HG03159 (cell line): Measurements from ENCODE around the gene FOXN3.

Experiments
- ATAC-seq: cut with Tn5 transposase; IDR thresholded peaks from one replicate; pipeline ENCODE4 v1.9.1; 2021; ENCODE audit warnings: mild to moderate bottlenecking, moderate library complexity; ENCODE audit not compliant: unreplicated experiment

The FOXN3 gene

GRCh38 chr14:89146274-89146673 is 270.8 kb downstream of the FOXN3 start:
- ATAC-seq = no peak

- no peak for ATAC-seq
These were observed 272.4 kb downstream of the FOXN3 start for GRCh38 chr14:89144642-89145041.

GRCh38 chr14:89144066-89144465 is 273.0 kb downstream of the FOXN3 start:
- ATAC-seq = no peak

DNA sequence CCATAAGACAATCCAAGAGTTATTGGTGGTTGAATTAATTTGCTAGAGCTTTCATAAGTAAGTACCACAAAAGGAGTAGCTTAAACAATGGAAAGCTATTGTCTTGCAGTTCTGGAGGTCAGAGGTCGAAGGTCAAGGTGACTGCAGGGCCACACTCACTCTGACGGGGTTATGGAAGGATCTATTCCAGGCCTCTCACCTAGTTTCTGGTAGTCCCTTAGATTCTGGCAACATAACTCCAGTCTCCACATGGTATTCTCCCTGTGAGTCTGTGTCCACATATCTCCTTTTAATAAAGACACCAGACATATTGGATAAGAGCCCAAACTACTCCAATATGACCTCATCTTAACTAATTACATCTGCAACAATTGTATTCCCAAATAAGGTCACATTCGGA is 273.4 kb downstream of the FOXN3 start:
- ATAC-seq = no peak

DNA sequence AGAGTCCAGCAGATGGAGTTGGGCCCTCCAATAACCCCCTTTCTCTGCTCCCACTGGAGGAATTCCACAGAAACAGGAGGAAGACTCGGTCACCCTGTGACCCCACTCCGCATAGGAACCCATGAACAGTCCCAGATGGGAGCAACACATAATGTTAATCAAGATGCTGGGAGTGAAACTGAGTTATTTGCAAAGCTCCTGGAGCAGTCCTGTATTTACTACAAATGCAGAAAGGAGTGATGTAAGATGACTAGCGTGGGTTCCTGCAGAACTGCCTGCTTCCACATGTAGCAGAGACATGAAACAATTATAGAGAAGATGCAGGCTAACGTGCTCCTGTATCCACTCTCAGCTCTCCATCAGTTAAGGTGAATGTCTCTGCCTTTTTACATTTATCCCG is 274.7 kb downstream of the FOXN3 start:
- no peak for ATAC-seq

GRCh38 chr14:89141862-89142261 is 275.2 kb downstream of the FOXN3 start:
- no peak for ATAC-seq

DNA sequence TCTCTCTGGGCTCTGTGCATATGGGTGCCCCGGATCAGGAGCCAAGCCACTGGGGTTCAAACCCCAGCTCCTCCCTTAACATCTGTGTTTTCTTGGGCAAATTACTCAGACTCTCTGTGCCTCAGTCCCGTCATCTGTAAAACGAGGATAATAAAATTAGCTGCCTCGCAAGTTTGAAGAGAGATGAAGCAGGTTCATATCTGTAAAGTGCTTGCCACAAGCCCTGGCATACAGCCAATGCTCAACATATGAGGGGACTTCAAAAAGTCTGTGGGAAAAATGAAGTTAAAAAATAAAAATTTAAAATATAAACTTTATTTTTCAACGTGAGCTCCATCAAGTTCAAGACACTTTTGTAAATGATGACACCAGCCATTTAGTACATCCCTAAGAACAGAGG is 276.7 kb downstream of the FOXN3 start:
- ATAC-seq = no peak

GRCh38 chr14:89139404-89140247 is 277.4 kb downstream of the FOXN3 start:
- no peak for ATAC-seq

- ATAC-seq = no peak
These were observed 278.2 kb downstream of the FOXN3 start for GRCh38 chr14:89138846-89139245.

- ATAC-seq = no peak
These were observed 279.4 kb downstream of the FOXN3 start for GRCh38 chr14:89137526-89138163.

DNA sequence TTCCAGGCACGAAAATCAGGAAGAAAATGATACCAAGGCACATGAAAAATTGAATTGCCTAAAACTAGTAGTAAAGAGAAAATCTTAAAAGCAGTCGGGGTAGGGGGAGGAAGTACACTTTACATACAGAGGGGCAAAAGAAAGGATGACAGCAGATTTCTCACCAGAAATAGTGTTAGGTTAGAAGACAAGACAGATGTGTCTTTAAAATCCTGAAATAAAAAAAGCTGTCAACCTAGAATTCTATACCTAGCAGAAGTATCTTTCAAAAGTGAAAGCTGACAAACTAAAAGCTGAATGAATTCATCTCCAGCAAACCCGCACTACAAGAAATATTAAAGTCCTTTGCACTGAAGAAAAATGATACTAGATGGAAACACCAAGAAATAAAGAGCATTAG is 280.4 kb downstream of the FOXN3 start:
- ATAC-seq = no peak

- no peak for ATAC-seq
These were observed 282.4 kb downstream of the FOXN3 start for GRCh38 chr14:89134640-89135039.

DNA sequence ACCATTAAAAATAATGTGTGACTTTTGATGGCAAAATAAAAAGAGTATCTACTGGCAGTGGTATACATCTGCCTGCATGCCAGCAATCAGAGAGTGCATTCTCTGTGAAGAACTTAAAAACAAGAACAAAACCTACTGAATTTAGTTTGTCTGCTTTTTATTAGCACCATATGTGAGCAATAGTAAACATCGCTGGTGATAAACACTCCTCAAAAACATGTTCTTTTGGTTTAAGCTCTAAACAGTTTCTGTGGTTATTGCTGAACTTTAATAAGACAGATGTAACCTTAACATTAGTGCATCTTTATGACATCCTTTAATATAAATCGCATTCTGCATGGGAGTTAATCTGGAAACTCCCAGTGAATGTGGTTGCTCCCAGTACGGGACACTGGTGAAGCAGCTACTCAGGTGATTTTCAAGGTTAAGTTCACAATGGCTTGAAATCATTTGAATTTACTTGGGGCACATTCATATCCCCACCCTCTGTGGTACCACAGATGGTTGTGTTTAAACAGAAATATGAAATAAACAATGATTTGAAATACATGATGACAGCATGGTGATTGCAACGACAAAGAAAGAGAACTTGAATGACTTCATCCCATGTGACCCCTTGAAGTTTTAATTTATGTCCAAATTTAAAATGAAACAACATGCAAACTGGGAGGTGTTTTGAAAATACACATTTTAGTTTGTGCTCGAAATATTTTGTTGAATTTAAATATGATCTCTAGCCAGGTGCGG is 285.9 kb downstream of the FOXN3 start:
- ATAC-seq = no peak

DNA sequence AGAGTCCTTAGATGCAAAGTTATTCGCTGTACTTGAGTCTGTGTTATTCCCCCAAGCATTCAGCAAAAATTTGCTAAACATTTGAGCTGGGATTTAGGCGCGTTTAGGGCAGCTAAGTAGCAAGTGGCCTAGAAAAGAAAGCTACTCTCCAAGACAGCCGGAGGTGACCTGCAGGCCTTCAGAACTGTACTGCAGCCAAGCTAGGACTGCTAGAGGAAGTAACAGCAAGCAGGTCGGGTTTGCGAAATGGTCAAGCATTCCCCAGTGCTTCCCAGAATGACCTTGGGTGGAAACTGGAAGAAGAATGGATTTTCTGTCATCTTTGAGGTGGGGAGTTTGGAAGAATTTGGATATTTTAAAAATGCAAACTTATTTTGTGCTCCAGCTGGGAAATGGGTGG is 287.5 kb downstream of the FOXN3 start:
- no peak for ATAC-seq

GRCh38 chr14:89128311-89129026 is 288.6 kb downstream of the FOXN3 start:
- ATAC-seq = no peak

GRCh38 chr14:89126461-89126860 is 290.6 kb downstream of the FOXN3 start:
- no peak for ATAC-seq

GRCh38 chr14:89125216-89125615 is 291.8 kb downstream of the FOXN3 start:
- ATAC-seq = no peak

GRCh38 chr14:89123851-89124250 is 293.2 kb downstream of the FOXN3 start:
- no peak for ATAC-seq

GRCh38 chr14:89123215-89123614 is 293.8 kb downstream of the FOXN3 start:
- no peak for ATAC-seq

DNA sequence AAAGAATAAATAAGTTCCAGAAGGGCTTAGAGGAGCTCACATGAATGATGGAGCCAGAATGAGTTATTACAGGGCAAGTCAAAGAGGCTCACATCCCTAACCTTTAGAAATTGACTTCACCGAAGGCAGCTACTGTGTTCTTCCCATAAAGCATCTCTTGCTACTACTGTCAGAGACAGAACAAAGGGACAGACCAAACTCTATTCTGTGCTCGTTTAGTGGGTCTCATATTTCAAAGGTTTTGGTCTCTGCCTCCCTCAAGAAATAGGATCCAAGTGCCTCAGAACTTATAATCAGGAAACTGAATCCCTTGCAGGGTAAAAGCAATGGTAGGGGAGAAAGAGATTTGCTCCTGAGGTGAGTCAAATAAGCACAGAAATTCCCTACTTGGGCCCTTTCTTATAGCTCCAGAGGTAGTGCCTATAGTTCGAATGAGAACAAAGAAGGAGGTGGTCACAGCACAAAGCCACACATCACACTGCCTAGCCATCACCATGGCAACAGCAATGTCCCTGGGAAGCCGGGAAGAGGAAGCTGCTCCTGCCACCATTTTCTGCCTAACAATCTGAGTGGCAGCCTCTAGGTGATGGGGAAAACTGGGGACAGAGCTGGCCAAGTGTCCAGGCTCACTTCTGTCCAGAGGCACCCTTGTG is 294.9 kb downstream of the FOXN3 start:
- no peak for ATAC-seq

DNA sequence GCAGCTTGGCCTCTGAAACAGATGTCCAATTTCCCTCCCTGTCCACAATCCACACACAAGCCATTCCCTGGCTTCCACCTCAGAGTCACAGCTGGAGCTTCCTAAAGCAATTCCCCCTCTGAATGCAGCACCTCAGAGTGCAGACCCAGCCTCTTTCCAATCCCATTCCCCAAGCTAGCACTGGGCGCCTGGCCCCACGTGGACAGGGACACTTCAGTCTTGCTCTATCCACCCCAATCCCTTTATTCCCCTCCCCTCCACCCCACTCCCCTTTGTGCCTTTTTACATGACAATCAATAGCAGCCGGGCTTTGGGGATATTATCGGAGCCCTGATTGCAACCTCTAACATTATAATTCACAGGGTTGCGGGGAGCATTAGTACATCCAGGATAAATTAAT is 300.0 kb downstream of the FOXN3 start:
- ATAC-seq = no peak
